AG04449 (cell line): ENCODE measurements around the gene ETS2.
"Not testable (repeated sequence)": the region's sequence is repeated elsewhere in the genome, so short reads cannot be mapped to it uniquely, and the experiment has no call there.

ENCODE experiments used
- CTCF ChIA-PET: fragments of 350-600 bp; formaldehyde crosslinking; extraction: SDS; loops from one replicate; lab custom pipeline; 2021; ENCODE audit warnings: antibody characterized with exemption; lab: Yijun Ruan, JAX
- POLR2A ChIA-PET: fragments of 400-600, 350-600 bp; formaldehyde crosslinking; extraction: SDS; loops from one replicate; lab custom pipeline; 2020; ENCODE audit warnings: antibody characterized with exemption, inconsistent platforms; lab: Yijun Ruan, JAX
- DNase-seq: peaks from one replicate; pipeline ENCODE4 v3.0.0-alpha.2; 2010; ENCODE audit warnings: low read depth, low spot score
- H3K4me3 ChIP-seq: 2 replicates; pipeline ENCODE4 v1.5.1; 2011; ENCODE audit warnings: low read depth, mild to moderate bottlenecking, control low read depth, low read length
- CTCF ChIP-seq: IDR thresholded peaks from one replicate; pipeline ENCODE4 v1.5.1; 2011; ENCODE audit warnings: mild to moderate bottlenecking, moderate library complexity, low read length, control low read depth, inconsistent platforms; ENCODE audit not compliant: insufficient read depth; ENCODE audit errors: missing control alignments

The ETS2 gene

DNA sequence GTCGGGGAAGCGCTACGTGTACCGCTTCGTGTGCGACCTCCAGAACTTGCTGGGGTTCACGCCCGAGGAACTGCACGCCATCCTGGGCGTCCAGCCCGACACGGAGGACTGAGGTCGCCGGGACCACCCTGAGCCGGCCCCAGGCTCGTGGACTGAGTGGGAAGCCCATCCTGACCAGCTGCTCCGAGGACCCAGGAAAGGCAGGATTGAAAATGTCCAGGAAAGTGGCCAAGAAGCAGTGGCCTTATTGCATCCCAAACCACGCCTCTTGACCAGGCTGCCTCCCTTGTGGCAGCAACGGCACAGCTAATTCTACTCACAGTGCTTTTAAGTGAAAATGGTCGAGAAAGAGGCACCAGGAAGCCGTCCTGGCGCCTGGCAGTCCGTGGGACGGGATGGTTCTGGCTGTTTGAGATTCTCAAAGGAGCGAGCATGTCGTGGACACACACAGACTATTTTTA lies 17.1 kb downstream of the ETS2 start:
- H3K4me3 ChIP-seq, result no peak overlapping the region
- no peak for DNase-seq
- ChIA-PET CTCF (no interaction called here), POLR2A (no interaction called here)
- no peak for TF ChIP-seq CTCF

- TF ChIP-seq CTCF, result no peak
- ChIA-PET CTCF (interaction anchor here (1.0 kb wide), 1 partner anchor 310 kb away, joined by 3 read pairs; no protein-coding TSS in a partner anchor), POLR2A (no interaction called here)
- H3K4me3 ChIP-seq, result no peak overlapping the region
- DNase-seq, result no peak
Measured at GRCh38 chr21:38823737-38824123, 18.0 kb downstream of the ETS2 start.

GRCh38 chr21:38824124-38824822 lies 18.5 kb downstream of the ETS2 start:
- no peak for TF ChIP-seq CTCF
- ChIA-PET CTCF (interaction anchor here (1.0 kb wide), 1 partner anchor 310 kb away, joined by 3 read pairs; no protein-coding TSS in a partner anchor), POLR2A (no interaction called here)
- H3K4me3 ChIP-seq, result no peak overlapping the region
- DNase-seq, result no peak

DNA sequence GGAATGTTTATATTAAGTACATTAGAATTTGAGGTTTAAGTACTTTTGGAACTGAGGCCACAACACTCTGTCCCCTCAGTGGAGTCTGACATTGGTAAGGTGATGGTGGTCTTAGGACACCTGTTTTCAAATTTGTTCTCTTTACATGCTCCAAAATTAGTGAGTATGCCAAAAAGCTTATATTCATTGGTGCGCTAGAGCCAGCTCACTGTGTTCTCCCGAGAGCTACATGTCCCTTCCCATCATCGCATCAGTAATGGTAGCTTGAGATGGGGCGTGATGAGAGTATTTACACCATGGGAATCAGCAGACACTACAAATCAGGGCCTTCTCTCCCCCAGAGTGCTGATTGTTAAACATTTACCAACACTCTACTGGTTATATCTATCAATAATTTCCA lies 19.5 kb downstream of the ETS2 start:
- no peak for TF ChIP-seq CTCF
- CTCF ChIA-PET, result interaction anchor here (1.2 kb wide), 1 partner anchor 14 kb away, joined by 3 read pairs; no protein-coding TSS in a partner anchor
- no peak overlapping the region for H3K4me3 ChIP-seq
- POLR2A ChIA-PET, result no interaction called here
- no peak for DNase-seq

DNA sequence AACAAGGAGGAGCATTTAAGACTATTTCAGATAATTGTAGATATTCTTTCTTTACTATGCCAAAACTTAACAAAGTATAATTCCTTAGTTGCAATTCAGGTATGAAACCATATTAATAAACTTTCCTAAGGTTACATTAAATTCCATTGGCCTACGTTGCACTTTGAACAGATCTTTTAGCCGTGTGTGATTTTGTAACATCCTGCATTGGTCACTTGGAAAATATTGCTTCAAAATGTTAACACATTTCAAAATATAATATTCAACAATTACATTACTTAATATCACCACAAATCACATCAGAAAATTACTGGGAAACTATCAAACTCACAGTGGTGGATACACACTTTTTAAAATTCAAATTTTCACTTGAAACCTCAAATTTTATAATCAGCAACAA lies 20.2 kb downstream of the ETS2 start:
- POLR2A ChIA-PET, result no interaction called here
- no peak for DNase-seq
- TF ChIP-seq CTCF, result no peak

GRCh38 chr21:38828111-38828510 lies 22.4 kb downstream of the ETS2 start:
- DNase-seq, POLR2A ChIA-PET, H3K4me3 ChIP-seq, CTCF ChIA-PET: not testable (repeated sequence)

More for the DNA sequence above, 20.2 kb downstream of the ETS2 start:
- CTCF ChIA-PET, result interaction anchor here (1.2 to 1.4 kb wide), 2 partner anchors 13 to 300 kb away, joined by 3 read pairs; no protein-coding TSS in a partner anchor
- H3K4me3 ChIP-seq, result no peak overlapping the region
